Breast epithelium (tissue), 4 donors: Measurements from ENCODE around the gene UCK1. TPM values are rescaled to one million over a fixed set of nuclear protein-coding genes. Genes with fewer than 3 reads are reported as not detected.

Experiments
- DNase-seq, 2 donors: peaks; one replicate each; pipeline ENCODE4 v3.0.0-alpha.2; 2019; ENCODE audit warnings: low spot score in 2 of 2
- H3K27ac ChIP-seq, 2 donors: fragments of 200-600 bp; sonication (generic) in 1 of 2; one replicate each; pipeline ENCODE4 v1.5.1; 2016 to 2019; ENCODE audit warnings: mild to moderate bottlenecking in 1 of 2
- H3K27me3 ChIP-seq, 2 donors: fragments of 200-600 bp; sonication (generic) in 1 of 2; one replicate each; pipeline versions ENCODE4 v1.5.1 to v1.6.0; 2017 to 2019; ENCODE audit warnings: control low read depth in 1 of 2, mild to moderate bottlenecking in 1 of 2
- H3K36me3 ChIP-seq: fragments of 200-600 bp; one replicate; pipeline ENCODE4 v1.5.1; 2019
- H3K4me1 ChIP-seq, 2 donors: fragments of 200-600 bp; sonication (generic); one replicate each; pipeline ENCODE4 v1.5.1; 2016 to 2019; ENCODE audit warnings: control low read depth in 1 of 2
- H3K4me3 ChIP-seq, 3 donors: fragments of 200-600 bp; sonication (generic); 1 replicate in 2 of 3; 2 replicates in 1 of 3; pipeline ENCODE4 v1.5.1; 2016 to 2019; ENCODE audit warnings: mild to moderate bottlenecking in 3 of 3, moderate library complexity in 2 of 3
- H3K9me3 ChIP-seq, 2 donors: fragments of 200-600 bp; sonication (generic) in 1 of 2; one replicate each; pipeline ENCODE4 v1.5.1; 2016 to 2019; ENCODE audit warnings: control low read depth in 1 of 2
- CTCF ChIP-seq, 3 donors: fragments of 450-650 bp; IDR thresholded peaks; one replicate each; pipeline ENCODE4 v1.5.1; 2016 to 2017; ENCODE audit warnings: antibody characterized with exemption in 3 of 3, mild to moderate bottlenecking in 3 of 3, moderate library complexity in 3 of 3
- POLR2A ChIP-seq: fragments of 450-650 bp; IDR thresholded peaks from one replicate; pipeline ENCODE4 v1.6.1; 2016; ENCODE audit warnings: antibody characterized with exemption, mild to moderate bottlenecking, moderate library complexity
- POLR2AphosphoS5 ChIP-seq, 3 donors: sonication (generic); formaldehyde crosslinking; IDR thresholded peaks; one replicate each; pipeline ENCODE4 v1.6.1; 2017; ENCODE audit warnings: antibody characterized with exemption in 3 of 3
- intact Hi-C: fragments of 100-400 bp; cut with DNase I; formaldehyde crosslinking; loops from one replicate; pipeline ENCODE4 v1.15.1; 2023; ENCODE audit warnings: low total_unique reads
- total RNA-seq, 3 donors: library from RNA; depleted of rRNA; stranded (reverse); fragments of >200 nt; gene quantifications; one replicate each; pipeline ENCODE4 v1.1.0, GENCODE V29; 2016

The UCK1 gene
- total RNA-seq, 3 donors from 2014 or later, result 33.4 to 61.0 (median 37.7) TPM

DNA sequence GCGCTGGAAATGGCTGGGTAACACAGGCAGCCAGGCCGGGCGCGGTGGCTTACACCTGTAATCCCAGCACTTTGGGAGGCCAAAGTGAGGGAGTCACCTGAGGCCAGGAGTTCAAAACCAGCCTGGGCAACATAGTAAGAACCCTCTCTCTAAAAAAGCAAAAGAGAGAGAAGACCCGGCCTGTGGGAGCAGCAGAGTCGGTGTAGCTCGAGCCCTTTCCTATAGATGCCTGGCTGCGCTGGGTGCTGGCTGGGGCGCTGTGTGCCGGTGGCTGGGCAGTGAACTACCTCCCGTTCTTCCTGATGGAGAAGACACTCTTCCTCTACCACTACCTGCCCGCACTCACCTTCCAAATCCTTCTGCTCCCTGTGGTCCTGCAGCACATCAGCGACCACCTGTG lies 9.2 kb downstream of the UCK1 start:
- DNase-seq, result no peak
- no peak overlapping the region for H3K27ac ChIP-seq
- H3K9me3 ChIP-seq, result no peaks in the 10 kb centered on the region
- H3K4me3 ChIP-seq, result no peak overlapping the region
- H3K27me3 ChIP-seq, result no peaks in the 10 kb centered on the region
- no peaks in the 10 kb centered on the region for H3K4me1 ChIP-seq
- H3K36me3 ChIP-seq, result peaks cover 21% of the 10 kb centered on the region
- TF ChIP-seq POLR2AphosphoS5 (IDR thresholded peaks at IDR 0.05), result no peak
- TF ChIP-seq CTCF (IDR thresholded peaks at IDR 0.05), result no peak
- TF ChIP-seq POLR2A, result no peak
- intact Hi-C loops, result no loop called here

DNA sequence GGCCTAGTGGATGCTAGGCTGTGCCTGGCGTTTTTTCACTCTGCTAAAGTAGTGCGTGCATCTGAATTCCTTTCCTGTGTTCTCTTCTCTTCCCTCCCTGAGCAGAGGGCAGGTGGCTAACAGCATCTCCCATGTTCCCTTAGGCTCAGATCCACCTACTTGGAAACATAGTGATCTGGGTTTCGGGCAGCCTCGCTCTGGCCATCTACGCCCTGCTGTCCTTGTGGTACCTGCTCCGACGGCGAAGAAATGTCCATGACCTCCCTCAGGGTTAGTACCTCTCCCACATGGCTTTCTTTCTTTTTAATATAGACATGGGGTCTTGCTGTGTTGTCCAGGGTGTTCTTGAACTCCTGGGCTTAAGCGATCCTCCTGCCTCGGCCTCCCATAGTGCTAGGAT lies 9.9 kb downstream of the UCK1 start:
- Histone ChIP-seq H3K36me3 (peaks cover 21% of the 10 kb centered on the region), H3K9me3 (no peaks in the 10 kb centered on the region), H3K4me3 (no peak overlapping the region), H3K4me1 (no peaks in the 10 kb centered on the region), H3K27me3 (no peaks in the 10 kb centered on the region), H3K27ac (no peak overlapping the region)
- intact Hi-C loops, result no loop called here
- TF ChIP-seq CTCF (IDR thresholded peaks at IDR 0.05) (no peak), POLR2A (no peak), POLR2AphosphoS5 (IDR thresholded peaks at IDR 0.05) (no peak)
- no peak for DNase-seq

GRCh38 chr9:131520503-131520902 lies 10.6 kb downstream of the UCK1 start:
- Histone ChIP-seq H3K27ac (no peak overlapping the region), H3K4me3 (no peak overlapping the region), H3K9me3 (no peaks in the 10 kb centered on the region), H3K27me3 (no peaks in the 10 kb centered on the region), H3K36me3 (peaks cover 21% of the 10 kb centered on the region), H3K4me1 (no peaks in the 10 kb centered on the region)
- intact Hi-C loops, result no loop called here
- TF ChIP-seq POLR2AphosphoS5 (IDR thresholded peaks at IDR 0.05), result no peak
- TF ChIP-seq CTCF (IDR thresholded peaks at IDR 0.05), result no peak
- TF ChIP-seq POLR2A, result no peak
- no peak for DNase-seq

DNA sequence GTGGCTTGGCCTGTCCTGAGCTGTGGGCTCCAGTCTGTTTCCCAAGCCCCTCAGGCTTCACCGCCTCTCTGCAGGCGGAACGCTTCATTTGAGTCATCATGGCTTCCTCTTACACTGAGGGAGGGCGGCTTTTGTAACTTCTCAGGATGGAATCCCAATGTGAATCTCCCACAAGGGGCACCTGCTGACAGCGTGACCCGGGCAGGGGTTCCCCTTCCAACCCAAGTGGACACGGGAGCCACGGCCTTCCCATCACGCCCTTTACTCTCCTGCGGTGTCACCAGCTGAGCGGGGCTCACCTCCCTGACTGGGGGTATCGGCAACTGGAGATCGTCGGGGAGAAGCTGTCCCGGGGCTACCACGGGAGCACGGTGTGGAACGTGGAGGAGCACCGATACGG lies 12.5 kb downstream of the UCK1 start:
- no peak for TF ChIP-seq POLR2AphosphoS5 (IDR thresholded peaks at IDR 0.05)
- TF ChIP-seq POLR2A, result no peak
- TF ChIP-seq CTCF (IDR thresholded peaks at IDR 0.05), result no peak
- H3K36me3 ChIP-seq, result peaks cover 14% of the 10 kb centered on the region
- no peak for DNase-seq
- H3K27me3 ChIP-seq, result no peaks in the 10 kb centered on the region
- no peak overlapping the region for H3K4me3 ChIP-seq
- H3K9me3 ChIP-seq, result no peaks in the 10 kb centered on the region
- H3K27ac ChIP-seq, result no peak overlapping the region
- intact Hi-C loops, result no loop called here
- no peaks in the 10 kb centered on the region for H3K4me1 ChIP-seq

GRCh38 chr9:131517761-131518190 lies 13.3 kb downstream of the UCK1 start:
- Histone ChIP-seq H3K9me3 (no peaks in the 10 kb centered on the region), H3K4me1 (no peaks in the 10 kb centered on the region), H3K36me3 (peaks cover 14% of the 10 kb centered on the region), H3K27me3 (no peaks in the 10 kb centered on the region), H3K27ac (no peak overlapping the region), H3K4me3 (no peak overlapping the region)
- TF ChIP-seq POLR2A (no peak), POLR2AphosphoS5 (IDR thresholded peaks at IDR 0.05) (no peak), CTCF (IDR thresholded peaks at IDR 0.05) (no peak)
- DNase-seq, result no peak
- intact Hi-C loops, result no loop called here
